HG03520 (cell line): Measurements from ENCODE around the gene KCNB1.

Source experiments
- ATAC-seq: cut with Tn5 transposase; IDR thresholded peaks from one replicate; pipeline ENCODE4 v1.9.1; 2021; ENCODE audit warnings: mild to moderate bottlenecking, moderate library complexity; ENCODE audit not compliant: unreplicated experiment

Gene KCNB1

DNA sequence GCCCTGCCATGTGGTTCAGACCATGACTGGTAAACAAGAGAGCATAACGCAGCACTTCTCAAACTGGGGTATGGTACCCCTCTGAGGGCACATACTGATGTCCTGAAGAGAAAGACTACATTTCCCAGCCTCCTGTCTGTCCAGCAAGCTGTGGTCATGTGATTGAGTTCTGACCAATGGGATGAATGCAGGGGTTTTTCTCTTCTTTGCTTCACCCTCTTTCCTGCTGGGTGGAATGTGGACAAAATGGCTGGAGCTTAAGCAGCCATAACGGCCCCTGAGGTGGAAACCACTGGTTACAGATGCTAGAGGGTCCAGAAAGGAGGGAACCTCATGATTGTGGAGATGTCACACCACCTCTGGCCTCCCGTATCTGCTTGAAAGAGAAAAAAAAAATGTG, 19.4 kb upstream of the KCNB1 start:
- no peak for ATAC-seq

DNA sequence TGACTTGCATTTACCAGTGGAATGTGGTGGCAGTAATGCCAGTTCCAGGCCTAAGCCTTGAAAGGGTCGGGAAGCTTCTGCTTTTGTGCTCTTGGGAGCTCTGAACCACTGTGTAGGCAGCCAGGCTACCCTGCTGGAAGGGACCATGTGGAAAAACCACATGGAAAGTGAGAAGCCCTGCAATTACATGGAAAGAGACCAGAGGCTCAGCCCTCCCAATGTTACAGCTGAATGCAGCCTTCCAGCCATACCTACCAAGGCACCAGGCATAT, 14.9 kb upstream of the KCNB1 start:
- ATAC-seq = no peak

DNA sequence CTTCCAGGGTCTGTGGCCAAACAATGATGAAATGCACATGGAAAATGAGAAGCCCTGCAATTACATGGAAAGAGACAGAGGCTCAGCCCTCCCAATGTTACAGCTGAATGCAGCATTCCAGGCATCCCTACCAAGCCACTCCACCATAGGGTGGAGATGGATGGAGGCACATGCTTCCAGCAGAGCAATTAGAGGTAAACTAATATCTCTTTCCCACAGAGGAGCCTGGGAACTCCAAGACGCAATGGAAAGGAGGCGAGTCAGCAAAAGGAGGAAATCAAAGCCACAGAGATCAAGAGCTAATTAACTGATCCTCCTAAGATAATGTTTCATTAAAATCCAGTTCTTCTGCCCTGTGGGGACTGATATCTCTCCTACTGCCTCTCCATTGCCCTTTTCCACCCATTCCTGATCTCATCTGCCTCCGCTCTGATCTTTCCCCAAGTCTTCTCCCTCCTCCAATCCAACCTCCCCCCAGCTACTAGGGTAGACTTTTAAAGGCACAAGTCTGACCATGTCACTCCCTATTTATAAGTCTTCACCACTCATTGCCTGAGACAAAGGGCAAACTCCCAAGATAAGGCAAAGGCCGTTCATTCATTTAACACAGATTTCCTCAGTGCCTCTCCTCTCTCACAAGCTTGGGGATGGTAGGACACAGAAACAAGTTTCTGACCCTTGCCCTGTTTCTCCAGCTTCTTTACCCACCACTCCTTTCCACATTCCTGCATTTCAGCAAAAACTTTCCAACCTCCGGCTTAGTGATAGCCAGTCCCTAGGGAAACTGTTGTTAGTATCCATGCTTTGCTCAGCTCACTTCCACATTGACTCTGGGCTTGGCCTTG, 14.3 kb upstream of the KCNB1 start:
- ATAC-seq = no peak

DNA sequence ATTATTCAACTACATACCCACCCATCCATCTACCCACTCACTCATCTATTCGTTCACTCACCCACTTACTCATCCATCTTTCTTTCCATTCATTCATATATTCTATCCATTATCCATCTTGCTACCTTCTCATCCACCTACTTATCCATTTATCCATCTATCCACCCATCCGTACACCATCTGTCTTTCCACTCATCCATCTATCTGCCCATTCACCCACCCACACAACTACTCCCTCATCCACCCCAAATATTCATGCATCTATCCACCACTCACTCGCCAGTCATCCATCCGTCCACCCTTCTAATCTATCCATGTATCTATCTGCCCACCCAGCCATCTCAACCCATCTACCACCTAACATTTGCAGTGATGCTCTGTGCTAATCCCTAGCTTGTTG, 13.6 kb upstream of the KCNB1 start:
- ATAC-seq = no peak

DNA sequence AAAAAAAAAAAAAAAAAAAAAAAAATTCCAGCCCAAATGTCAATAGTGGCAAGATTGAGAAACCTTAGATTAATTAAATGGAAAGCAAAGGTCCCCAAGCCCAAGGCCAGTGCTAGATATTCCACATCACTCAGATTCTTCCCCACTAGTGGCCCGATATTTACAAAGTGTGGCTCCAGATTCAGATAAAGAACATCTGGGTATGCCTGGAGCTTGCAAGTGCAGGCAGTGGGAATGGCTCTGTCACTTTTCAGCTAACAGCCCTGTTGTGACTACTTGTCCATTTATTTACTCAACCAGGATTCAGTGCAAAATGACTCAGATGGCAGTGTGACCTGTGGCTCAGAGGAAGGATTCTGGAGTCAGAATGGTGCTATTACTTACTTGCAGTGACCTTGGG, 8.2 kb upstream of the KCNB1 start:
- no peak for ATAC-seq

DNA sequence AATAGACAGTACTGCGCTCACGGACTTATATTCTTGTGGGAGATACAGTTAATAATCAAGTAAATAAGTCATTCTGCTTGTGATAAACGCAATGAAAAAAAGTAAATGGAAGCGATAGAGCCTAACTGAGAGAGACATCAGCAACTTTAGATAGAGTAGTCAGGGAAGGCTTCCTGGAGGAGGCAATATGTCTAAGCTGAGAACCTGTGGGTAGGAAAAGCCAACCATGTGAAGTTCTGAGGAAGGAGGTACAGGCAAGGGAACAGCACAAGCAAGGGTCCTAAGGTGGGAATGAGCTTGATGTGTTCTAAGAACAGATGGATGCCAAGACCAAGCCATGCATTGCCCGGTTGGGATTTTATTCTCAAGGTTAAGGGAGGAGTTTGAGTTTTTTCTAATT, 7.2 kb upstream of the KCNB1 start:
- no peak for ATAC-seq

DNA sequence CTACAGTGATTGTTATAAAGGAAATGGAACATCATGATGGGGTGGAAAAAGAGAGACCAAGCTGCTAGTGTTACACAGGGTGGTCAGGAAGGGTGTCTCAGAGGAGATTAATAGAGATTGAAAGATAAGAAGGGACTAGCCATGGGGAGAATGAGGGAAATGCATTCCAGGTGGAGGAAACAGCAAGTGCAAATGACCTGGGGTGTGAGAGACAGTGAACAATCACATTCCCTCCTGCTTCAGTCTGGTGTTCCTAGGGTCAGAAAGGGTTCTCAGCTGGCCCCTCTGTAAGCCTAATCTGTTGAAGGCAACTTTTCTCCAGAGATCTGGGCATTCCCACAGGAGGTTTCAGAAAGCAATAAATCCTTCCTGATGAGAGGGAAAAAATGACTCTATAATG, 3.6 kb upstream of the KCNB1 start:
- no peak for ATAC-seq

DNA sequence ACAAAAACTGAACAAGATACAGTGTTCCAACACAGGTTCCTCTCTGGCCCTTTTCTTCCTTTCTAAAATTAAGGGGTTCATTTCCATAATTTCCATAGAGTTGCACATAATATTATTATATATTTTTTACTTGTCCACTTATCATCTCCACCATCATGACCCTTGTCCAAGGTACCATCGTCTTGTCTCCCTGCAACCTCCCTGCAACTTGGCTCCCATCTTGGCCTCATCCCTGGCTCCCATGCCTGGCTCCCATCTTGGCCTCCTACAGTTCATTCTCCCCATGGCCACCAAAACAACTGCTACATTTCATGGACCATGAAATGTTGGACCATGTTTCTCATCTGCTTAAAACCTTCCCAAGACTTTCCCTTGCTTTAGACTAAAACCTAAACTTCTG, 3.1 kb upstream of the KCNB1 start:
- ATAC-seq = no peak

DNA sequence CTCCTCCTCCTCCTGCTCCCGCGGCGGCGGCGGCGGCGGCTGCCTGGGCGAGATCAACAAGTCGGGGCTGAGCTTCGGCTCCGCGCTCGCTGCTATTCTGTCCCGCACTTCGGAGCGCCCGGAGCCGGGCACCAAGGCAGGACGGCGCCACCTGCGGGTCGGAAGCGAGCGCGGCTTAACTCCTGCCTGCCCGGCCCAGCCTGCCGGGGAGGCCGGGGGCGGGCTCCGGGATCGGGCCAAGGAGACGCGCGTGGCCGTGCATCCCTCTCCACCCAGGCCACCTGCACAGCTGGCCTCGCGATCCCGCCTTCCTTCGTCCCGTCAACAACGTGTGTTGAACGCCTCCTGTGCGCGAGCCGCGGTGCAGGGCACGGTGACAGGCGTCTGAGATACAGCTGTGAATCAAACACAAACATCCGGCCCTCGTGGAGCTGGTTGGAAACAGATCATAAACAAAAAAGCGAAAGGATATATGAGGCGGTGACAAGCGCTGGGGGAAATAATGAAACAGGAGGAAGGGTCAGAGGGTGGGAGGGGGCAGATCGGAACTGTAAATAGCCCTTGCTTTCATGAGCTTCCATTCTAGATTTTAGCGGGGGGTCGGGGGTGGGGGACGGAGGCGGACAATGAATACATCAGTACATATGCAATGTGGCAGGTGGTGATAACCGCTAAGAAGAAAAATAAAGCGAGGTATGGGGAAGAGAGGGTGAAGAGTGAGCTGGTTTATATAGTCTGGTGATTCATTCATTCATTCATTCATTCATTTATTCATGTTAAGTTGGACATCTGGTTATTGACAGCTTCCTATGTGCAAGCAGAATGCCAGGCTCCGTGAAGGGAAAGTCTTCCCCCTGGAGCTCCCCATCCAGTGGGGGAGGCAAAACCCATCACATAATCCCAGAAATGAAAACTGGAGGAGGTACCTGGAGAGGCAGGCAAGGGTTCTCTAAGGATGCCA, 2.0 kb upstream of the KCNB1 start:
- ATAC-seq = no peak

DNA sequence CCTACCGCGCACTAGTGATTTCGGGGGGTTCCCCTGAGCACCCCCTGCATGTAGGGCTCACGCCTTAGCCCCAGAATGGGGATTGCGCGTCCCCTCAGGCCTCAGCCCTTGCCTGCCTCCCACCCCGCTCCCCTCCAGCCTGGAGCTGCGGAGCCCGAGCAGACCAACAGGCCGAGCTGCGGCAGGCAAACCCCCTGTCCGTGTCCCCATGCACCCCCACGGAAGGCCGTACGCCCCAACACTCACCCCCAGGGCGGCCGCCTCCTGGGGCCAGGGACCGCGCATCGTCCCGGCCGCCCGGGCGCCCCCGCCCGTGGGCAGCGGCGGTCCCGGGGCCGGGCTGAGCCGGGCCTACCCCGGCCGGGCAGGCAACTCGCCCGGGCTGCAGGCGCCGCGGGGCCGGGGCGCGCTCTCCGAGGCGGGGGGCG, 1.2 kb upstream of the KCNB1 start:
- no peak for ATAC-seq

DNA sequence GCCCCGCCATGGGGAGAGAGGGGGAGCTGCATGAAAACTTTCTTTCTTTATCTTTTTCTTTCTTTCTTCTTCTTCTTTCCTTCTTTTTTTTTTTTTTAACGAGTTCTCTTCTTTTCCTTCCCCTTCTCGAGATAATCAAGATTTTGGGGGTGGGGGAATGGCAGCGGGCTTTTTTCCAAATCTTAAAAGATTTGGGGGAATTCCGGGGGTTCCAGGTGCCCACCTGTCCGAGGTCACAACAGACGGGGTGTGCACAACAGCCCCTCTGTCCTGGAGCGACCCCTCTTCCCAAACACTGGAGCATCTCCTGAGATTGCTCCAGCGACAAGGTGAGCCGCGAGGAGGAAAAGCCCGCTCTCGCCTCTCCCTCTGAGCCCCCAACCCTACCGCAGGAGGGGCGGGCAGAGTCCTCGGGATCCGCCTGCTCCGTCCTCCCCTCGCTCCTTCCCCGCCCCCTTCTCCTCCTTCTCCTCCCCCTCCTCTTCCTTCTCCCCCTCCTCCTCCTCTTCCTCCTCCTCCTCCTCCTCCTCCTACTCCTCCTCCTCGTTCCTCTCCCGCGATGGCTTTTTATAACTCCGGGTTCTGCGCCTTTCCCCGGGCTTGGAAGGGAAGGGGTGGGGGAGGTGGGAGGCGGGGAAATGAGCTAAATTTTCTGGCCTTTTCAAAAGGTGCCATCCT, 689 bp upstream of the KCNB1 start:
- ATAC-seq = no peak

DNA sequence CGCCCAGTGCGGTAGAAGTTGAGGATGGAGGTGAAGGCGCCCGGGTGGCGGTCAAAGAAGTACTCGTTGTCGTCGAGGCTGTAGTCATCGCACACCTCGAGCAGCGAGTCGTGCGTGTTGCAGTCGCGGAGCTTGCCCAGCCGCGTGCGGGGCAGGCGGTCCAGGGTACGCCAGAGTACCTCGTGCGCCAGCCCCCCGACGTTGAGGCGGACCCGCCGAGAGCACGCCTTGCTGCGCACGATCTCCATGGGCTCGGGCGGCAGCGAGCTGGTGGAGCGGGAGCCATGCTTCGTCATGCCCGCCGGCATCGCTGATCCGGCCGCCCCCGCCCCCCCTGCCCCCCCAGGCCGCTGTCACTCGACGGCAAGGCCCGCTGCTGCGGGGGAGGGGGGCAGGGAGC, 295 bp downstream of the KCNB1 start:
- ATAC-seq = no peak

DNA sequence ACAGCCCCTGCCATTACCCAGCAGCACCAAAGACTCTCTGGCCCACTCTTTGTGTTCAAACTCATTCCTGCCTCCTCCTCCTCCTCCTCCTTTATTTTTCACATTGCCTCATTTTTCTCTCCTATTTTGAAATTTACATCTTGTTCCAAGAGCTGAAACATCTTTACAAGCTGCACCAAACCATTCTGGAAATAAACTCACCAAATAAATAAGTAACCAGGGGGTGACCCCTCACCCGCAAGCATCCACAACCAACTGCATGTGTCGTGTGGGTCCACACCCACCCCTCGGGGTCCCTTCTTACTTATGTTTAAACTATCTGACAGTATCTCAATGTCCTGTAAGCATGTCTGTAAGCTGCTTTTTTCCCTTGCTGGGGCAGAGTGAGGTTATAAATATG, 1.4 kb downstream of the KCNB1 start:
- no peak for ATAC-seq

DNA sequence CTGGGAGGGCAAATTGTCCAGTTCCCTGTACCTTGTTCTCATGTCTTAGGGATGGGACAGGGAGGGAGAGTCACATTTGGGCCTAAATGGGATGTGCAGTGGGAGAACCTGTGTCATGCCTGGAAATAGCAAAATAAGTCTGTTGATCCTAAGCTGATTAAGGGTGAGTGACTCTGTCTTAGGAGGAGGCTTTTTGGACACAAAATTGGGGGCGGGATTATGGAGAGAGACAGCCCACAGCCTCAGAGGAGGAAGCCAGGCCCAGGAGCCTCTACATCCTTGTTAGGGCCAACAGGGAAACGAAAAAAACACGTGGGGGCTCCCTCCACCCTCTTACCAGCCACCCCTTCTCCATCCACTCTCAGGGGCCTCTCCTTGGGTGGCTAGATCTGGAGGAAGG, 2.2 kb downstream of the KCNB1 start:
- no peak for ATAC-seq

DNA sequence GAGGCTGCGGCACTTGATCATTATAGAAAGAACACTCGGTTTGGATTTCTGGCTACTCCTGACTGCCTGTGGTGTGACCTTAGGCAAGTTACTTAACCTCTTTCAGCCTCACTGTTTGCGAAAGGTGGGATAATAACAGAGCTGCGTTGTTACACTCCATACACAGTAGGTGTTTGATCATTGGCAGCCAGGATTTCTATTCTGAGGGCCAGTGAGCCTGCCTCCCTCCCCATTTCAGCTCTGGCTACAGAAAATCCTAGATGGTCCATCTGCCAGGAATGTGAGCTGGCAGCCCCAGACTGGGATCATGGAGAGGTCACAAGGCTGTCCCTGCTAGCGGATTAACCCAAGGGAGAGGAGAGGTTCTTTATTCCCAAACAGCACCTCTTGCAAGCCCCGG, 2.7 kb downstream of the KCNB1 start:
- ATAC-seq = no peak

DNA sequence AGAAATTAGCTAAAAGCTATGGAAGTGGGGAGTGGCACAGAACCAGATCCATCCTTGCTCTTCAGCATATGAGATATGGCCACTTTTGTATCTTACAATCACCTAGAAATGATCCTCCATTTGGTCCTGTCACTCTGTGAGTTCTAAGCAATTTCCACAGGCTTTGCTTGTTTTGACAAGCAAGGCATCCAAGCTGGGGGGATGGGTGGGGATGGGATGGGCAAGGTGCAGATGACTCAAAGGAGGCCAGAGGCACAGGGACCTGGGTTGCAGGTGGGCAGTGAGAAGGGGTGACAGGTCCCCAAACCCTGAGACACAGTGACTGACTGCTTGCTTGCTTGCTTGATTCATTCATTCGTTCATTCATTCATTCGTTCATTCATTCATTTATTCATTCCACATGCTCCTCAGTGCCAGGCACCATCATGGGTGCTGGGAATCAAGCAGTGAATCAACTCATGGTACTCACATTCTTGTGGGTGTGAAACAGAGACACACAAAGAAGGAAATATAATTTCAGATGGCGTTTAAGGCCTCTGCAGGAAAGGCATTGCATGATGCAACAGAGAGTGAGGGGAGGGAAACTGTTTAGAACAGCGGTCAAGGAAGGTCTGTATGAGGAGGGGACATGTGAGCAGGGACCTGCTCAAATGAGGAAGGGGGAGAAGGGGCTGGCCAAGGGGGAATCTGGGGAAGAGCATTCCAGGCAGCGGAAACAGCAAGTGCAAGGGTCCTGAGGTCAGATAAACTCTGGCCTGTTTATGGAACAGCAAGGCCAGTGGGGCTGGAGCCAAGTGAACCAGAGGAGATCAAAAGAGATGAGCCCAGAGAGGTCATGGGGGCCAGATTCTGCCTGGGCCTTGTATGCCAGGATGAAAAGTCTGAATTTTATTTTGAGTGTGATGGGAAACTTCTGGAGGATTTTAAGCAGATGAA, 3.4 kb downstream of the KCNB1 start:
- ATAC-seq = no peak

DNA sequence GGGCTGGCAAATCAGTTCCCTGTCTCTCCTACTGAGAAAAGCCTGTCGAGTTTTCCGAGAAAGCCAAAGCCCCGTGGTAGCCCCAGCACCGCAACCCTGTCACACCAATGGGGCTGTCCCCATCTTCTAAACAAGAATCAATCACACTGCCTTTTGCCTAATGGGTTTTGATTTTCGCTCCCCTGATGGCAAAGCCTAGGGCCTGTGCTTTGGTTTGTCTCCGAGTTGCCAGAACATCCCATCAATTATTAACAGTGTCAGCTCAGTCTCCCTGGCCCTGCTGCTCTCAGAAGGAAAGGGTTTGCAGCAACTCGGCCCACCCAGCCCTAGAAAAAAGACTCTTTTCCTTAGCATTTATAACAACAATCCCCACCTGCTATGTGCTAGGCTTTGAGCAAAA, 4.2 kb downstream of the KCNB1 start:
- no peak for ATAC-seq

DNA sequence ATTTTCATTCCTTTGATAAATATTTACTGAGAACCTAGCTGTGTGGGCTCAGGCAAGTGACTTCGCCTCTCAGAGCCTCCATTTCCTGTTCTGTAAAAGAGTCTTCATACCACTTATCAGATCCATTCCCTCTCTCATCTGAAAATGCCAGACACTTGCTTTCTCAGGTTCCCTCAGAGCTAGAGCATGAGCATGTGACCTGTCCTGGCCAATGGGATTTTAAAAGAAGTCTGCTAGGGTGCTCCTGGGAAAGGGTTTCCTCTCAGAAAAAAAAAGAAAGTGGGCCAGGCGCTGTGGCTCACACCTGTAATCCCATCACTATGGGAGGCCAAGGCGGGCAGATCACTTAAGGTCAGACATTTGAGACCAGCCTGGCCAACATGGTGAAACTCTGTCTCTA, 5.3 kb downstream of the KCNB1 start:
- ATAC-seq = no peak

DNA sequence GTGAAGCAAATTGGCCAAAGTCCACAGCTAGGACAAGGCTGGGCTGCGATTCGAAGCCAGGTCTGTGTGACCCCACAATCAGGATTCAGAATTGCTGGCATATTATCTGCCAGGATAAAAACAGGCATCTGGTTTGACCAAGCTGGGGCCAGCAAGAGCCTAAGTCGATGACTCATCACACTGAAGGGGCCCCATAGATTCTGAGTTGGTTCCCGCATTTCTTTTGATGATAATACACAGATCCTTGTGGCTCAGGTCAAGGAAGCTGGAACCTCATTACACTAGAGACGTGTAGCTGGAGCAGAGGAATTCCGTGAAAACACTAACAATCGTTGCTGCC, 6.5 kb downstream of the KCNB1 start:
- ATAC-seq = no peak

DNA sequence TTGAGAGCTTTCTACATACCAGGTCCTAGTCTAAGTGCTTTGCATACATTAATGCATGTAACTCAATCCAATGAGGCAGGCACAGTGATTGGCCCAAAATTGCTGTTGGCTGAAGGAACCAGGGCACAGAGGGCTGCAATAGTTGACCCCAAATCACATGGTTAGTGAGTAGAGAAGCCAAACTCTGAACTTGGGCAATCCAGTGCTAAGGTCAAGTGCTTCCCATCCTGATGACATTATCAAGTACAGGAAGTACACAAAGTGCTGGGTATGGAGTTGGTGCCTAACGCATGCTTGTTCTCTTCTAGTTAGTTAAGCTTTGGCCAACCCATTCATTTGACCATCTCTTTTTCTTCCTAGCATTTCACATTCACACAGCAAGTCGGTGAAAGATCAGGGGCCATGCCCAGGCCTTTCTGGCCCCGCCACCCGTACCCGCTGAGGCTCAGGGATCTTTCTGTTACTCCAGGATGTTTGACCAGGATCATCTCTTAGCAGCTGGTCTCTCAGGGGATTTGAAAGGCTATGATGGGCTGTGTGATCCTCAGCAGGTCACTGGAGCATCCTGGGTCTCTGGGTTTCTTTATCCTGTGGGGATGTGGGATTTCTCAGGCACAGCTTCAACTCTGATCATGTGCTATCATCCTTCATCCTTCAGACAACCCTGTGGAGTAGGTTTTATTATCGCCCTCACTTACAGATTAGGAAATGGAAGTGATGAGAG, 7.0 kb downstream of the KCNB1 start:
- no peak for ATAC-seq
